8988T (cell line): ENCODE results near the gene NIPAL3.
"Not testable (repeated sequence)": the region's sequence is repeated elsewhere in the genome, so short reads cannot be mapped to it uniquely, and the experiment has no call there.

ENCODE experiments used
- DNase-seq: peaks from one replicate; pipeline ENCODE4 v3.0.0; 2011

NIPAL3 gene

DNA sequence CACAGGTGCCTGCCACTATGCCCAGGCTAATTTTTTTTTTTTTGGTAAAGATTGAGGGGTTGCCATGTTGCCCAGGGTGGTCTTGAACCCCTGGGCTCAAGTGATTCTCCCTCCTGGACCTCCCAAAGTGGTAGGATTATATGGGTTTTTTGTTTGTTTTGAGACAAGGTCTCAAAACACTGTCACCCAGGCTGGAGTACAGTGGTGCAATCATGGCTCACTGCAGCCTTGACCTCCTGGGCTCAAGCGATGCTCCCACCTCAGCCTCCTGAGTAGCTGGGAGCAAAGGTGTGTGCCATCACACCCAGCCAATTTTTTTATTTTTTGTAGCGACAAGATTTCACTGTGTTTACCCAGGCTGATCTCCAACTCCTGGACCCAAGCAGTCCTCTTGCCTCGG is 78.2 kb downstream of the NIPAL3 start:
- no peak for DNase-seq

DNA sequence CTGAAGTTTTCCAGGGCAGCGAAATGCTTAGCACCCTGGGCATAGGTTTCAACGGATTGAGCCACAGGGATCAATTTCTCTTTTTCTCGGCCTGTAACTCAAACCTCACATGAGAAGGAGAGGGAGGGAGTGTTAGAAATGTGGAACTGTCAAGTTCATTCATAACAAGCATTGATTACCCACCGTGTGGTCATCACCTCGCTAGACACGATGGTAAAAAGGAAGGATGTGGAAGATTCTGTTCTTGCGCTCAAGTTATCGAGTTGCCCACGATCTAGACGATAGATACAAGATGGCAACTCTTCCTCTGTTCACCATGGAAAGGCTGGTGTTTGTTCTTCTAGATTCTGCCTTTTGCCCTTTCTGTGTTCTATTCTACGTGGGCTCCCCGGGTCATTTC is 83.0 kb downstream of the NIPAL3 start:
- no peak for DNase-seq

DNA sequence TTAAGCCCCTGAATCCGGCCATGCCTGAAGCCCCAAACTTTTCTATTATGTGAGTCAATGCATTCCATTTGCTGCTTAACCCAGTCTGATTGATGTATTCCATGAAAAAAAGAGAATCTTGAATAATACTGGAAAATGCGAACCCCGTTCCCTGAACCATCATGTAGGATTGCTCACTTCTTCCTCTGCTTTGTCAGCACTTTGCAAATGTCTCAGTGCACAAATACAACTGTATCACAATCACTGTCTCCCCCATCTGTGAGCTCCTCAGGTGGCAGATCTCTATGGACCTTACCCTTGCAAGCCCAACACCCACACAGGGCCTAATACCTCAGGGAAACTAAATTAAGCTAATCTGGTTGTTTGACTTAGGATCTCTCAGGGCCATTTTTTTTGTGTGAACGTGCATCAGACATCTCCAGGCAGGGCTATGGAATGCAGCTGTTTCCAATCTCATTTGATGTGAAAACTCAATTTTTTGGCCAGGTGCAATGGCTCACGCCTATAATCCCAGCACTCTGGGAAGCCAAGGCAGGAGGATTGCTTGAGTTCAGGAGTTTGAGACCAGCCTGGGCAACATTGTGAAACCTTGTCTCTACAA is 84.9 kb downstream of the NIPAL3 start:
- no peak for DNase-seq

DNA sequence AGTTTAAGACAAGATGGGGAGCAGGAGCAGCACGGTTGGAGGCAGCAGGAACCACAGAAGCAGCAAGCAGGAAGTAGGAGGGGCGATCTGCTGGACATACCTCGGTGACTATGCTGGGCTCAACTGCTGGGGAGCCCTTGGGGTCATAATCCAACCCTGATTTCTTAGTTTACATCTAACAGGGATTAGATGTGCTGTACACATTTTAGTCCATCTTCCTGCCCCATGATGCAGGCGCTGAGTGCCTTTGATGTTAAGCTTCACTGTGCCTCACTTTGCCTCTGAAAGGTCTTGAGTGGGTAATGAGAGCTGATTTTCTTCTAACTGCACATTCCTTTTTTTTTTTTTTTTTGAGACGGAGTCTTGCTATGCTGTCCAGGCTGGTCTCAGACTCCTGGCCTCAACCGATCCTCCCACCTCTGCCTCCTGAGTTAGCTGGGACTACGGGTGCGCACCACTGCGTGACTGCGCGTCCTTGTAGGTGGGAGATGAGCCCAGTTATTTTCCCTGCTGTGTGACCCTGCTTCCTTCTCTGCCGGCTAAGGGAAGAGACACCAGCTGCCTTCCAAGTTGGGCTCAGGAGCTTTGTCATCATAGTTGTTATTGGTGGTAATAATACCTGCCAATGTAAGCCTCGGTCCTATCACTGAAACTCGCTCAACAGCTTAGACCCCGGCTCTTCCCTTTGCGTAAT is 85.9 kb downstream of the NIPAL3 start:
- DNase-seq = no peak

DNA sequence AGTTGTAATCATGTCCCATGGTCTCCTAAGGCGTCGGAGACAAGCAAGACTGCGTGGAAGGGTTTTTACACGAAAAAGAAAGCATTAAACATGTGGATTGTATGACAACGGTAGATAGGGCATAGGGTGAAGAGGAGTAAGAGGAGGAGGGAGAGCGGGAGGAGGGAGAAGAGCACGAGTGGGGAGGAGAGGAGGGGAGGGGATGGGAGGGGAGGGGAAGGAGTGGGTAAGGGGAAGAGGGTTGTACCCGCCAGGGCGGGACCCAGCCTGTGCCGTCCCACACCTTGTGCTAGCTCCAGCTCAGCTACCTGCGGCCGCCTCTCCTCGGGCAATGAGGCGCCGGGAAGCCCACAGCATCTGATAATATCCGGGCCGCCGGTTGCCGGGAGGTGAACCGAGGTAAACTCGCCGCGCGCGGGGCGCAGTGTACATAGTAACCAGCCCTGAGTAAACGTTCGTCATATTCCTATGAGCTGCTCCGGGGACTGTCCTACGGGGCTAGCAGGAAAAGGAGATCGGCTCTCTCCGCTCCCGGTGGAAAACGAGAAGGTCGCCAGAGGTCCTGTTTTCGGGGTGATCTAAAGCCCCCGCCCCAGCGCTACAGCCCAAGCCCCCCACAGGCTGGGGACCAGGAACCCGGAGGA is 86.6 kb downstream of the NIPAL3 start:
- peak; percentile 31 for DNase-seq

DNA sequence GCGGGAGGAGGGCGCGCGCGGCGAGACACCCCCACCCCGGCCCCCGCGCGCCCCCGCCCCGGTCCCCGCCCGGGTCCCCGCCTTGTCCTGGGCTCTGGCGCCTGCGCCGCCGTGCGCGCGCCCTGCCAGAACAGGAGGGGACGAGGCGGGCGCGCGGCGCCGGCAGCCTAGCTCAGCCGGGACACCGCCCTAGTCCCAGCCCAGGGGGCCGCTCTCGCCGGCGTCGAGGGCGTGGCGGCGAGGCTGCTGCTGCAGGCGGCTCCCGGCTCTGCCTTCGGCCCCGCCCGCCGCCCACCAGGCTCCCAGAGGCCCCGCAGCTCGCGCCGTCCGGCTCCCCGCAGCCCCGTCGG is 87.1 kb downstream of the NIPAL3 start, which contains the start of gene RCAN3:
TSS of gene RCAN3 (plus strand) at position 128 of the 350 bp plus-strand sequence. CDS start 11,537 bp downstream, outside the sequence.
- peak; percentile 94 for DNase-seq

DNA sequence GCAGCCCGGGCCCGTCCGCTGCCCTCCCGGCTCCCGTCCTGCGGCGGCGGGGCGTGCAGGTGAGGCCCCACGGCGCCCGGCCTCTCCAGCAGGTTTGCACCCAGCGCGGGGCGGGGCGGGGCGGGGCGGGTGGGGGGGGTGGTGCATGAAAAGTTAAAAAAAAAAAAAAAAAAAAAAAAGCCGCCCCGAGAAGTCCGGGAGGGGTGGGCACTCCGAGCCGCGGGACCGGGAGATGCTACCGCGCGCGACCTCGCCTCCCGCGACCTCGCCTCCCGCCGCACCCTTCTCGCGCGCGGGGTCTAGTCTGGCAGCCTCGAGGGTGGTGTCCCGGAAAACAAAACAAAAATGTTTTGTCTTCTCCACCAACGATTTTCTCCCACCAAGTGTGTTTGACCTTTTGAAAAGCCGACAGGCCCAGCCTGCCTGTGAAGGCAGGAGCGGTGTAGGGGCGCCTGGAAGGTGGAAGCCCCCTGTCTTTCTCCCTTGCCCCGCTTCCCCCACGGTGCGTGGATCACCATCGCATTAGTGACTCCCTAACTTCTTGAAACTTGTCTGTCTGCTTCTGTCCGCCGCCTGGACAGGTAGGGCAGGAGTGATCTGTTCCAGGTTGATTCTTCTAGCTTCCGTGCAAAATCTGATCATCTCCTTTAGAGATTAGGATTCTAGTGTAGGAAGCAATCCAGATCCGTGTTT is 87.6 kb downstream of the NIPAL3 start:
- DNase-seq = peak; percentile 37

DNA sequence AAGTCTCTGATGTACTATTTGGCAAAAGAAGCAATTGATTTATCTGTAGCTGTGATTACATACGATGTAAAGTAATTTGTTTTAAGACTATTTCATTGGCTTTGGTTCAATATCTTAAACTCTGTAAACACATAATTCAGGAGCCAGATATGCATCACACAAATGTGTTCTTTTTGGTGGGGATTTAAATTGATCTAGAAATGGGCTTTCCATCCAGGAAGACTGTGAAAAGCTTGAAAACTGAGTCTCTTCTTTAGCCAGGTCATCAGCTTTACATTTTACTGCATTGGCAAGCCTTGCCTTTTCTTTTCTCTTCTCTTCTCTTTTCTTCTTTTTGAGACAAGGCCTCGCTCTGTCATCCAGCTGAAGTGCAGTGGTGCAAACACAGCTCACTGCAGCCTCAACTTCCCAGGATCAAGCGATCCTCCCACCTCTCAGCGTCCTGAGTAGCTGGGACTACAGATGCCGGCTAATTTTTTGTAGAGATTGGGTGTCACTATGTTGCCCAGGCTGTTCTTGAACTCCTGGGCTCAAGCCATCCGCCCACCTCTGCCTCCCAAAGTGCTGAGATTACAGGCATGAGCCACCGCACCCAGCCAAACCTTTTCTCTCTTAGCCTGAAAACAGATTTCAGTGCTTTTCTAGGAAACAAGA is 88.4 kb downstream of the NIPAL3 start:
- no peak for DNase-seq

DNA sequence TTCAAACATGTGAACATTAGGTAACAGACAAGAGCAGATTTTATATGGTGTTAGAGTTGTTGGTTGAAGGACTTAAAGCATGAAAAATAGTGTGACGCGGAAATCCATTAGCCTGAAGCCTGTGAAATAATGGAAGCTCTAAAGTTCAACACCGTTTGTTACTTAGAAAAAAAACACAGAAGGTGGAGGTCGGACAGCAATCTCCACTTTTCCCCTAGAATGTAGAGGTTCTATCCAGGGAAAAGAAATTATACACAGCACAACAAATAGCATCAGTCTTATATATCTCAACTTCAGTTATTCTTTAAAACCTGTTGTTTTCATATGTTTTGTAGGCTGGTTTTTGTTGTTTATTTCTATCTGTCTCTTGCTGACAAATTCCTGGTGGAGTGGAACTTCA is 89.0 kb downstream of the NIPAL3 start:
- DNase-seq = no peak

DNA sequence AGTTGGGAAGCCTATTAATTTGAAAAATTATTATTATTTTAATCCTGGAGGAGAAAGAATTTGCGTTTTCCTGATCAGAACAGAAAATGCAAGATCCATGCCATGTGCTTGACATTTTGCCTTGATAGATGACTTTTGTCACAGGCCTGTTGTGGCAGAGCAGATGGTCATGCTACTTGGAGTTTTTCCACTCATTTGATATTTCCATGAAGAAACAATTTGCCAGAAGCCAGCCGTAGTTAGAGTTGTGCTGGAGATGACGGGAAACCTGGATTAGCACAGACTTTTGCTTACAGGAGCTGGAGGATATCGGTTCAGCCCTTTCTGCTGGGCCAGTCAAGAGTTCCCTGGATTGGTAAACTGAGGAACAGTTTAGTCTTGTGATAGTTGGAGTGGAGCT is 90.2 kb downstream of the NIPAL3 start:
- no peak for DNase-seq

DNA sequence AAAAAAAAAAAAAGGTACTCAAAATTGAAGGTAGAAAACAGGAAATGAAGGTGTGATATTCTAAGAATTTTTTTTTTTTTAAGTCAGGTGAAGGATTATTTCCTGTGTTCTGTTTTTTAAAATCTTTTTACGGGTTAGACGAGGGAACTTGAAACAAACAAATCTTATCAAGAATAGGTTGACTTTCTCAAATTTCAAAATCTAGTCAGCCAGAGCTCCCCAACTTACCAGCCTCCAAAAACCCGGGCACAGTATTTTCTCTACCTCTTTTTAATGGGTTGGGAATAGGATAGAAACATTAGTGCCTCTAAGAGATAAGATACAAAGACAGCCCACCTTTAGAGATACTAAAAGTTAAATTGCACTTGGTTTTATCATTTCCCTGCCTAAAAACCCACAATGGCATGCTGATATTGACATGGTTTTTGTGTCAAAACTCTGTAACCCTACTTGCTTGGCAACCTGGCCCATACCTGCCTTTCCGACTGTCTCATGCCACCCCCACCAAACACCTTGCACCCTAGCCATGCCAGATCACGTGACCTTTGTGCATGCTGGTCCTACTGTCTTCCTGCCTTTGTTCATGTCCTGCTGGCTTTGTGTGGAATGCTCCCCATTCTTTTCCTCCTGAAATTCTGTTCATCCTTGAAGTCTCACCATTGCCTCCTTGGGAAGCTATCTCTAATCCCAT is 91.2 kb downstream of the NIPAL3 start:
- no peak for DNase-seq

DNA sequence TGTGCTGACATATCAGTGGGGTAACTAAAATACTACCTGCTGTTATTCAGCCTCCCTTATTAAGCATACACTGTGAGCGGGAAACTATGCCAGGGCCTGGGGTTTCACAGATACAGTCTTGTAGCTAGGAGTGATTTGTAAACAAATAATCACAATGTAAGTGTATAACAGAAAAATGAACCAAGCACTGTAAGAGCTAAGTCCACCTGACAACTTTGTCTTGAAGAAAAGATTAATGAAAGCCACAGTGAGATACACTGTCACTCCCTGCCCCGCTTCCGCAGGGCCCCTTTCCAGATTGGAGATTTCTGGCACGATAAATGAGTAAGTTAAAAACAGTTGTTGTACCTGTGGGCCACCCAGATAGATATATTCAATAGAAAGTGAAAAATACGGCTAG is 91.8 kb downstream of the NIPAL3 start:
- no peak for DNase-seq

DNA sequence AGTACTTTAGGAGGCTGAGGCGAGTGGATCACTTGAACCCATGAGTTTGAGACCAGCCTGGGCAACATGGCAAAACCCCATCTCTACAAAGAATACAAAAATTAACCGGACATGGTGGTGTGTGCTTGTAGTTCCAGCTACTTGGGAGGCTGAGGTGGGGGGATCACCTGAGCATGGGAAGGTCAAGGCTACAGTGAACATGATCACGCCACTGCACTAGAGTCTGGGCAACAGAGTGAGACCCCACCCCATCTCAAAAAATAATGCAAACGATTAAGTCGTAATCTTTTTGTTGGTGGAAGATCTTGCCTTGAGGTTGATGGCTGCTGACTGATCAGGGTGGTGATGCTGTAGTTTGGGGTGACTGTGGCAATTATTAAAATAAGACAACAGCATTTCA is 93.3 kb downstream of the NIPAL3 start:
- no peak for DNase-seq

DNA sequence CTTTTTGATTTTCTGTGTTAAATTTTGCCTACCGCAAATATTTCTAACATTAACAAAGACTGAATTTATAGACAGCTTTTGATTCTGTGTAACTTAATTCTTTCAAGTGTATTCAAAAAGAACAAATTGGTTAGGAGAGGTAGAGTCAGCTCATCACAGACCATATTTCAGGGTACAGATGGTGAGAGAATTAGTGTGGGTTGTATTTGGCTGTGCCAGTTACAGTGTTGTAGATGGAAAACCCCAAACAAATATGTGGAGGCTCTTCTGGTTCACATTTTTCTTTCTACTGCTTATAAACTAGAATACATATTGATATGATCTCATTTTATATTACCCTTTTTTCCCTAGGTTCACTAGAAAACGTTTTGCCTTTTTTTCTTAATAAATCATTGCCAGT is 98.1 kb downstream of the NIPAL3 start:
- DNase-seq = no peak

DNA sequence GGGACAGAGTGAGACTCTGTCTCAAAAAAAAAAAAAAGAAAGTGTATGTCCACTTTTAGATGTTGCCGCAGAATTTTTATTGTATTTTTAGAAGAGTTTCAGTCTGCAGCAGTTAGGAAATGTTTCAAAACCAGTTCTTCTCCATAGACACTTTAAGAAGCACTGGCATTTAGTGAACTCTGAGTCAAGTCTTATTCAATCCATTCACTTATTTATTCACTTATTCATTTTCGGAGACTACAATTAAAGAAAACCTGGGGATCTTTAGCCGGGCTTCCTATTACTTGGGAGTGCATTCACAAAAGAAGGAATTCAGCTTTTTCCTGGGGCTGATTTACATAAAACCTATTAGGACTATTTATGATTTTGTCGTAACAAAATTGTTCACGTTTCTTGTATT is 99.3 kb downstream of the NIPAL3 start:
- no peak for DNase-seq

DNA sequence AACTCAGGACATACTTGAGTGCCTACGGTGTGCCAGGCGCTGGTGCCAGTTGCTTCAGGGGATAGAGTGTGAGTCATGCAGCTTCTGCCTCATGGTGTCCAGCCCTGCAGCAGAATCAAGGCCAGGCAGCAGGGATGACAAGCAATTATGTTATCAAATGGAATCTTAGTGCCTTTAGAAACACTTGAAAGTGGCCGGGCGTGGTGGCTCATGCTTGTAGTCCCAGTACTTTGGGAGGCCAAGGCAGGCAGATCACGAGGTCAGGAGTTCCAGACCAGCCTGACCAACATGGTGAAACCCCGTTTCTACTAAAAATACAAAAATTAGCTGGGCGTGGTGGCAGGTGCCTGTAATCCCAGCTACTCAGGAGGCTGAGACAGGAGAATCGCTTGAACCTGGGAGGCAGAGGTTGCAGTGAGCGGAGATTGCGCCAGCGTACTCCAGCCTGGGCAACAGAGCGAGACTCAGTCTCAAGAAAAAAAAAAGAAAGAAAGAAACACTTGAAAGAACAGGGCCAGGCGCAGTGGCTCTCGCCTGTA is 100.1 kb downstream of the NIPAL3 start:
- DNase-seq = not testable (repeated sequence)

DNA sequence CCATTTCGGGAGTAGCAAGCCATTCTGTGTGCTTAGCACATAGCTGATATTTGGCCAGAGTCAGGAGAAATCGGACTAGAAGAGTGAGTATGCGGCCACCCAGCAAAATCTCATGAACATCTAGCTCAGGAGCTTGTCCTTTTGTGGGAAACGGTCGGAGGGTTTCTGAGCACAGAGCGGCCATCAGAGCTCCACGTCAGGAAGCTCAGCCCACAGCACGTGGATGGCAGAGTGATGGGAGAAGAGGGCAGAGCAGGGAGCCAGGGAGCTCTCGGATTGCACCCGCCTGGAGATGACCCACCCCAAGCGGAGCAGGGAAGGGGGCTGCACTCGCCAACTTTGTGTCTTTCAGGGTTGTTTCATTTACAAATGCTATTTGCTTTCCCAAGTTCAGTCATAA is 100.9 kb downstream of the NIPAL3 start:
- DNase-seq = no peak

DNA sequence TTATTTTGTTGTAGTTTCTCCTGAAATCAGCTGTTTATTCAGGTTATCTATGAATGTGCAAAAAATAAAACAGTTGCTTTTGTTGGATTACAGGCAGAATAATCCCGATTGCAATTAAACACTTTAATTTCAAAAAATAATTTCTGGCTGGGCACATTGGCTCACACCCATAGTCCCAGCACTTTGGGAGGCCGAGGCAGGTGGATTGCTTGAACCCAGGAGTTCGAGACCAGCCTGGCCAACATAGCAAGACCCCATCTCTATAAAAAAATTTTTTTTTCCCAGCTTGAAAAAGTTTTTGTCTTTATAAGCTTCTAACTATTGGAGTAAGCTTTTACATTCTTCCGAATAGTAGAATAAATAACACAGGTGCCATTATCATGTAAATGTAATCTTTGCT is 102.3 kb downstream of the NIPAL3 start:
- DNase-seq = no peak

DNA sequence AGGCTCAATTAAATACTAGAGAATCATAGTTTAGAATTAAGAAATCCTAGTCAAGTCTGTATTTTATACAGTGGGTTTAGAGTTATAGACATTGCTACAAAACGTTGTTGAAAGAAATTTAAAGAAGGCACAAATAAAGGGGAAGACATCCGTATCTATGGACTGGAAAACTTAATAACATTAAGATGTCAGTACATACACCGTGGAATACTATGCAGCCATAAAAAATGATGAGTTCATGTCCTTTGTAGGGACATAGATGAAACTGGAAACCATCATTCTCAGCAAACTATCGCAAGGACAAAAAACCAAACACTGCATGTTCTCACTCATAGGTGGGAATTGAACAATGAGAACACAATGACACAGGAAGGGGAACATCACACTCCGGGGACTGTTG is 104.7 kb downstream of the NIPAL3 start:
- not testable (repeated sequence) for DNase-seq
